Loucy (cell line): ENCODE measurements around the gene KCNK13.
"Not testable (repeated sequence)": the region's sequence is repeated elsewhere in the genome, so short reads cannot be mapped to it uniquely, and the experiment has no call there.

ENCODE experiments used
- H2AFZ ChIP-seq: fragments of 200-600 bp; sonication (generic); 2 replicates; pipeline ENCODE4 v1.6.0; 2016; ENCODE audit warnings: antibody characterized with exemption, mild to moderate bottlenecking, low read length, moderate library complexity
- H3F3A ChIP-seq: fragments of 200-600 bp; 2 replicates; pipeline ENCODE4 v1.6.0; 2016; ENCODE audit warnings: antibody characterized with exemption, low read depth, mild to moderate bottlenecking
- H3K27me3 ChIP-seq: fragments of 200-600 bp; sonication (generic); 2 replicates; pipeline ENCODE4 v1.6.1; 2014; ENCODE audit warnings: low read length, mild to moderate bottlenecking; ENCODE audit not compliant: insufficient read depth, poor library complexity, severe bottlenecking
- H3K36me3 ChIP-seq: fragments of 200-600 bp; sonication (generic); 2 replicates; pipeline ENCODE4 v1.6.1; 2016; ENCODE audit warnings: low read length; ENCODE audit not compliant: insufficient read depth
- H3K4me1 ChIP-seq: fragments of 200-600 bp; sonication (generic); 2 replicates; pipeline ENCODE4 v1.5.1; 2014; ENCODE audit warnings: low read length, mild to moderate bottlenecking; ENCODE audit not compliant: insufficient read depth, poor library complexity, severe bottlenecking
- H3K4me2 ChIP-seq: fragments of 200-600 bp; sonication (generic); 2 replicates; pipeline ENCODE4 v1.6.0; 2014; ENCODE audit warnings: antibody characterized with exemption, low read length, low read depth, mild to moderate bottlenecking; ENCODE audit not compliant: poor library complexity, severe bottlenecking
- H3K4me3 ChIP-seq: fragments of 200-600 bp; sonication (generic); 2 replicates; pipeline ENCODE4 v1.5.1; 2014; ENCODE audit warnings: low read length, mild to moderate bottlenecking, mixed read lengths; ENCODE audit not compliant: poor library complexity, severe bottlenecking
- H3K79me2 ChIP-seq: fragments of 200-600 bp; sonication (generic); 2 replicates; pipeline ENCODE4 v1.6.1; 2014; ENCODE audit warnings: low read length; ENCODE audit not compliant: insufficient read depth
- H3K9ac ChIP-seq: fragments of 200-600 bp; sonication (generic); 2 replicates; pipeline ENCODE4 v1.6.0; 2014; ENCODE audit warnings: mild to moderate bottlenecking, low read depth, low read length, moderate library complexity; ENCODE audit not compliant: poor library complexity, severe bottlenecking
- H3K9me2 ChIP-seq: fragments of 200-600 bp; sonication (generic); replicated peaks from 2 replicates; pipeline ENCODE4 v1.6.1; 2016; ENCODE audit warnings: low read depth, low read length, mixed read lengths
- H3K9me3 ChIP-seq: fragments of 200-600 bp; sonication (generic); 2 replicates; pipeline ENCODE4 v1.6.1; 2014; ENCODE audit warnings: mild to moderate bottlenecking, antibody characterized with exemption, low read length, low read depth; ENCODE audit not compliant: insufficient read depth
- H4K20me1 ChIP-seq: fragments of 200-600 bp; sonication (generic); 2 replicates; pipeline ENCODE4 v1.6.0; 2014; ENCODE audit warnings: antibody characterized with exemption, low read length, mild to moderate bottlenecking; ENCODE audit not compliant: insufficient read depth, poor library complexity, severe bottlenecking
- EZH2phosphoT487 ChIP-seq: fragments of 200-600 bp; IDR thresholded peaks from 2 replicates; pipeline ENCODE4 v1.6.1; 2018; ENCODE audit warnings: antibody characterized with exemption, mild to moderate bottlenecking, moderate library complexity, borderline replicate concordance
- TF ChIP-seq, protein P1 (sequence below): fragments of 200-600 bp; sonication (generic); conservative IDR thresholded peaks from 2 replicates; pipeline ENCODE4 v1.5.1; 2014; ENCODE audit warnings: mild to moderate bottlenecking, antibody characterized with exemption, low read length

KCNK13 gene

DNA sequence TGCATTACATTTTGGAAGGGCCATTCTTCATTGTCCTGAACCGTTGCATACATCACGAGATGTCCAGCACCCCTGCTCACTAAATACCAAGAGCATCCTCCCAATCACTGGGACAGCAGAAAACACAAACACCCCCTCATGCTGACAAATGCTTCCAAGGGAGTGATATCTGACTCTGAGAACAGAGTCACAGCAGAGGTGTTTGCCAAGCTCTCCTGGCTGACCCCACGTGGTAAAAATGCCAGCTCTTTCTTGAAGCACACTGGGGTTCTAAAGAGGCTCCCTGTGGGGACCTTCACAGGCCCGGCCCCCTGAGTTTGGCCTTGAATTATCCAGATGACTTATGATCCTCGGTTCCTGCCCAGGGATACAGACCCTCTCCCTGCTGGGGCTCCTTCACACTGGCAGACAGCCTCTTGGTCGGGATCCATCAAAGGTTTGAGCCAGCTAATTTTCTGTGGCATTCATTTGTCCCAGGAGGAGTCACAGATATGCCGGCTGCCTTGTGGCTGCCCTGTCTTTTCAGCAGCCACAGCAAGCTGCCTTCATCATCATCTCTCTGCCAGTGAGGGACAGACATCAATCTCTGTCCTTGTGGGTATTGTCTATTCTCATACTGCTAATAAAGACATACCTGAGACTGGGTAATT lies 151.4 kb downstream of the KCNK13 start:
- H3K4me2 ChIP-seq = no peak overlapping the region

DNA sequence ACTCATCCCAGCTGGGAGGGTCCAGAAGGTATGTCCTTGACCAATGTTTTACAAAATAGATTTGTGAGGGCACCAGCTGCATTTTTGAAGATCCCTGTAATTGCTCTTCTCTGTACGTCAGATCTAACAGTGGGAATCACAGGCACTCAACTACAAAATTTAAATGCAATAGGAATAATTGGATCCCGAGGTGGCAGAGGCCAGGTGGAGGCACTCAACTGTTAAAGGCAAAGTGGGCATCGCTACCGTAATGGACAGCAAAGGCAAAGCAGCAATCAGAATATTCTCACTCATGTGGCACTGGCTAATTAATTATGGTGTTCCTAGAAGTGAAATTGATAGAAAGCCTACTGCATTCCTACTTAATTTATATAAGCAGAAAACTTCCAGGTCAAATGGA lies 166.7 kb downstream of the KCNK13 start:
- Histone ChIP-seq H3K4me3 (no peak overlapping the region), H3K9me2 (no peaks in the 10 kb centered on the region; the same call in 1 of the 2 replicates), H3K36me3 (no peaks in the 10 kb centered on the region), H3K4me1 (no peaks in the 10 kb centered on the region), H3K9me3 (no peaks in the 10 kb centered on the region), H3K79me2 (no peaks in the 10 kb centered on the region), H3K9ac (no peak overlapping the region), H3K4me2 (no peak overlapping the region), H3K27me3 (no peaks in the 10 kb centered on the region), H3F3A (no peaks in the 10 kb centered on the region), H4K20me1 (no peaks in the 10 kb centered on the region), H2AFZ (no peak overlapping the region)
- TF ChIP-seq EZH2phosphoT487 = no peak
- TF ChIP-seq, protein P1, sequence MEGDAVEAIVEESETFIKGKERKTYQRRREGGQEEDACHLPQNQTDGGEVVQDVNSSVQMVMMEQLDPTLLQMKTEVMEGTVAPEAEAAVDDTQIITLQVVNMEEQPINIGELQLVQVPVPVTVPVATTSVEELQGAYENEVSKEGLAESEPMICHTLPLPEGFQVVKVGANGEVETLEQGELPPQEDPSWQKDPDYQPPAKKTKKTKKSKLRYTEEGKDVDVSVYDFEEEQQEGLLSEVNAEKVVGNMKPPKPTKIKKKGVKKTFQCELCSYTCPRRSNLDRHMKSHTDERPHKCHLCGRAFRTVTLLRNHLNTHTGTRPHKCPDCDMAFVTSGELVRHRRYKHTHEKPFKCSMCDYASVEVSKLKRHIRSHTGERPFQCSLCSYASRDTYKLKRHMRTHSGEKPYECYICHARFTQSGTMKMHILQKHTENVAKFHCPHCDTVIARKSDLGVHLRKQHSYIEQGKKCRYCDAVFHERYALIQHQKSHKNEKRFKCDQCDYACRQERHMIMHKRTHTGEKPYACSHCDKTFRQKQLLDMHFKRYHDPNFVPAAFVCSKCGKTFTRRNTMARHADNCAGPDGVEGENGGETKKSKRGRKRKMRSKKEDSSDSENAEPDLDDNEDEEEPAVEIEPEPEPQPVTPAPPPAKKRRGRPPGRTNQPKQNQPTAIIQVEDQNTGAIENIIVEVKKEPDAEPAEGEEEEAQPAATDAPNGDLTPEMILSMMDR = no peak

More for the DNA sequence above, 151.4 kb downstream of the KCNK13 start:
- Histone ChIP-seq H4K20me1 (no peaks in the 10 kb centered on the region), H3K79me2 (no peaks in the 10 kb centered on the region), H3K4me1 (no peaks in the 10 kb centered on the region), H3F3A (no peaks in the 10 kb centered on the region), H3K9me3 (no peaks in the 10 kb centered on the region), H3K9me2 (no peaks in the 10 kb centered on the region), H3K9ac (no peak overlapping the region), H3K27me3 (no peaks in the 10 kb centered on the region), H3K36me3 (no peaks in the 10 kb centered on the region), H2AFZ (no peak overlapping the region), H3K4me3 (no peak overlapping the region)
- TF ChIP-seq, protein P1 = no peak
- no peak for TF ChIP-seq EZH2phosphoT487

DNA sequence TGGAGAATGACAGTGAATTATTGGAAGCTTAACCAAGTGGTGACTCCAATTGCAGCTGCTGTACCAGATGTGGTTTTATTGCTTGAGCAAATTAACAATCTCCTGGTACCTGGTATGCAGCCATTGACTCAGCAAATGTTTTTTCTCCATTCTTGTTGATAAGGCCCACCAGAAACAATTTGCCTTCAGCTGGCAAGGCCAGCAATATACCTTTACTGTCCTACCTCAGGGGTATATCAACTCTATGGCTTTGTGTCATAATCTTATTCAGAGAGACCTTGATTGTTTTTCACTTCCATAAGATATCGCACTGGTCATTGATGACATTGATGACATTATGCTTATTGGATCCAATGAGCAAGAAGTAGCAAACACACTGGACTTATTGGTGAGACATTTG lies 168.1 kb downstream of the KCNK13 start:
- H3K4me1 ChIP-seq, H3K9ac ChIP-seq, H3K4me3 ChIP-seq, H3K9me2 ChIP-seq, H3K4me2 ChIP-seq, H3K9me3 ChIP-seq, H3F3A ChIP-seq, H3K79me2 ChIP-seq, H2AFZ ChIP-seq, H4K20me1 ChIP-seq, H3K36me3 ChIP-seq, H3K27me3 ChIP-seq: not testable (repeated sequence)
